OCI-LY7 (cell line): ENCODE measurements around the gene POP5. TPM values are rescaled to one million over a fixed set of nuclear protein-coding genes. Genes with fewer than 3 reads are reported as not detected.

Experiments used
- BruUV-seq: library from RNA; stranded (reverse); fragments of 400-500 nt; replicated peaks from 2 replicates; lab custom pipeline; 2021; lab: Mats Ljungman, UMichigan
- CTCF ChIA-PET: fragments of 300-600 bp; sonication (Branson Sonifier 250); formaldehyde crosslinking; loops from one replicate; lab custom pipeline; 2022; ENCODE audit warnings: antibody characterized with exemption; ENCODE audit not compliant: unreplicated experiment; lab: Charles Lee
- POLR2A ChIA-PET: fragments of 300-600 bp; sonication (Branson Sonifier 250); formaldehyde crosslinking; loops from one replicate; lab custom pipeline; 2022; ENCODE audit warnings: antibody characterized with exemption; lab: Charles Lee
- DNase-seq: peaks from one replicate; pipeline ENCODE4 v3.0.0-alpha.2; 2015; ENCODE audit warnings: low spot score
- H2AFZ ChIP-seq: fragments of 200-600 bp; sonication (generic), shearing (Covaris generic); 2 replicates; pipeline ENCODE4 v1.6.1; 2014; ENCODE audit warnings: mild to moderate bottlenecking, antibody characterized with exemption, low read length, moderate library complexity
- H3K27ac ChIP-seq: fragments of 200-600 bp; sonication (generic); 2 replicates; pipeline ENCODE4 v1.5.1; 2014; ENCODE audit warnings: mixed run types, low read depth, mild to moderate bottlenecking, moderate library complexity, low read length, inconsistent platforms; ENCODE audit not compliant: poor library complexity, severe bottlenecking
- H3K36me3 ChIP-seq: fragments of 200-600 bp; sonication (generic); 2 replicates; pipeline ENCODE4 v1.6.1; 2014; ENCODE audit warnings: mild to moderate bottlenecking, antibody characterized with exemption, low read length, moderate library complexity, mixed read lengths; ENCODE audit not compliant: insufficient read depth
- H3K4me1 ChIP-seq: fragments of 200-600 bp; sonication (generic); 2 replicates; pipeline ENCODE4 v1.5.1; 2014; ENCODE audit warnings: mild to moderate bottlenecking, low read length; ENCODE audit not compliant: insufficient read depth, poor library complexity, severe bottlenecking
- H3K4me2 ChIP-seq: fragments of 200-600 bp; sonication (generic); 2 replicates; pipeline ENCODE4 v1.6.1; 2014; ENCODE audit warnings: mild to moderate bottlenecking, low read length
- H3K4me3 ChIP-seq: fragments of 200-600 bp; sonication (generic); 2 replicates; pipeline ENCODE4 v1.5.1; 2014; ENCODE audit warnings: mild to moderate bottlenecking, low read depth, low read length; ENCODE audit not compliant: poor library complexity, severe bottlenecking
- H3K79me2 ChIP-seq: fragments of 200-600 bp; sonication (generic); 2 replicates; pipeline ENCODE4 v1.6.1; 2016; ENCODE audit warnings: low read depth, mild to moderate bottlenecking, low read length, moderate library complexity, mixed read lengths; ENCODE audit not compliant: insufficient read depth
- H3K9me2 ChIP-seq: fragments of 200-600 bp; sonication (generic); 2 replicates; pipeline ENCODE4 v1.6.1; 2016; ENCODE audit warnings: mild to moderate bottlenecking, low read length, mixed read lengths; ENCODE audit not compliant: insufficient read depth
- H3K9me3 ChIP-seq: fragments of 200-600 bp; sonication (generic); 2 replicates; pipeline ENCODE4 v1.6.1; 2014; ENCODE audit warnings: mild to moderate bottlenecking, mixed run types, low read length, mixed read lengths
- H4K20me1 ChIP-seq: fragments of 200-600 bp; sonication (generic); 2 replicates; pipeline ENCODE4 v1.6.1; 2014; ENCODE audit warnings: mild to moderate bottlenecking, antibody characterized with exemption, low read length, moderate library complexity, mixed read lengths; ENCODE audit not compliant: insufficient read depth
- EZH2phosphoT487 ChIP-seq: fragments of 200-600 bp; sonication (generic); IDR thresholded peaks from 2 replicates; pipeline ENCODE4 v1.6.1; 2018; ENCODE audit warnings: low read depth, borderline replicate concordance, mild to moderate bottlenecking, mixed run types, antibody characterized with exemption, low read length, moderate library complexity, mixed read lengths
- intact Hi-C: fragments of 100-400 bp; cut with micrococcal nuclease; formaldehyde crosslinking; loops from one replicate; pipeline ENCODE4 v1.10.0; 2022; ENCODE audit not compliant: unreplicated experiment
- total RNA-seq, 2 experiments: library from RNA; depleted of rRNA in 1 of 2; stranded (reverse); fragments of >200 nt in 1 of 2; shearing (Covaris generic) in 1 of 2; gene quantifications; 2 replicates each; pipeline ENCODE4 v1.2.3, GENCODE V29; 2014 to 2022
- TF ChIP-seq, protein P1 (sequence below): fragments of 200-600 bp; sonication (generic); conservative IDR thresholded peaks from 2 replicates; pipeline ENCODE4 v1.5.1; 2014; ENCODE audit warnings: mild to moderate bottlenecking, antibody characterized with exemption, low read length, moderate library complexity, mixed read lengths

The POP5 gene
- total RNA-seq, 2 experiments from 2014 or later: 61.8 to 65.8 TPM

DNA sequence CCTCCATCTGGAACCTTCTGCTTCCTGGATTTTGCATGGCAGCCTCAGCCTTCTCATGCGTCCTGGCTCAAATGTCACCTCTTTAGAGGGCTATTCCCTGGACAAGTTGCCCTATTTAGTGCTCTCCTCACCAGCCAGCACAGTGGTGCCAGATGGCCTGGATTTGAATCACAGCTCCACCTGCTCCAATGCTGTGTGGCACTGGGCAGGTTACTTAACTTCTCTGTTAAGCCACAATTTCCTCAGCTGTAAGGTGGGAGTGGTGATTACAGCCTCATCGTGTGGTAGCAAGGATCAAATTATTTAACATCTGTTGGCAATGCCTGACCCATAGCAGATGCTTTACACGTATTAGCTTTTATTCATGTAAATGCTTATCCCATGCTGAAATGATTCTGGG, 16.7 kb upstream of the POP5 start:
- ChIA-PET CTCF (no interaction called here), POLR2A (interaction anchor here (0.7 kb wide), 1 partner anchor 67 kb away, joined by 4 read pairs; no protein-coding TSS in a partner anchor)
- Histone ChIP-seq H3K4me3 (no peak overlapping the region), H3K4me1 (no peaks in the 10 kb centered on the region), H3K9me2 (no peaks in the 10 kb centered on the region), H3K4me2 (no peak overlapping the region), H4K20me1 (no peaks in the 10 kb centered on the region), H3K27ac (no peak overlapping the region), H3K36me3 (no peaks in the 10 kb centered on the region), H3K9me3 (no peaks in the 10 kb centered on the region), H3K79me2 (no peaks in the 10 kb centered on the region), H2AFZ (no peak overlapping the region)
- no TSS peak for BruUV-seq
- intact Hi-C loops: no loop called here
- DNase-seq: no peak
- TF ChIP-seq, protein P1, sequence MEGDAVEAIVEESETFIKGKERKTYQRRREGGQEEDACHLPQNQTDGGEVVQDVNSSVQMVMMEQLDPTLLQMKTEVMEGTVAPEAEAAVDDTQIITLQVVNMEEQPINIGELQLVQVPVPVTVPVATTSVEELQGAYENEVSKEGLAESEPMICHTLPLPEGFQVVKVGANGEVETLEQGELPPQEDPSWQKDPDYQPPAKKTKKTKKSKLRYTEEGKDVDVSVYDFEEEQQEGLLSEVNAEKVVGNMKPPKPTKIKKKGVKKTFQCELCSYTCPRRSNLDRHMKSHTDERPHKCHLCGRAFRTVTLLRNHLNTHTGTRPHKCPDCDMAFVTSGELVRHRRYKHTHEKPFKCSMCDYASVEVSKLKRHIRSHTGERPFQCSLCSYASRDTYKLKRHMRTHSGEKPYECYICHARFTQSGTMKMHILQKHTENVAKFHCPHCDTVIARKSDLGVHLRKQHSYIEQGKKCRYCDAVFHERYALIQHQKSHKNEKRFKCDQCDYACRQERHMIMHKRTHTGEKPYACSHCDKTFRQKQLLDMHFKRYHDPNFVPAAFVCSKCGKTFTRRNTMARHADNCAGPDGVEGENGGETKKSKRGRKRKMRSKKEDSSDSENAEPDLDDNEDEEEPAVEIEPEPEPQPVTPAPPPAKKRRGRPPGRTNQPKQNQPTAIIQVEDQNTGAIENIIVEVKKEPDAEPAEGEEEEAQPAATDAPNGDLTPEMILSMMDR: no peak
- no peak for TF ChIP-seq EZH2phosphoT487

DNA sequence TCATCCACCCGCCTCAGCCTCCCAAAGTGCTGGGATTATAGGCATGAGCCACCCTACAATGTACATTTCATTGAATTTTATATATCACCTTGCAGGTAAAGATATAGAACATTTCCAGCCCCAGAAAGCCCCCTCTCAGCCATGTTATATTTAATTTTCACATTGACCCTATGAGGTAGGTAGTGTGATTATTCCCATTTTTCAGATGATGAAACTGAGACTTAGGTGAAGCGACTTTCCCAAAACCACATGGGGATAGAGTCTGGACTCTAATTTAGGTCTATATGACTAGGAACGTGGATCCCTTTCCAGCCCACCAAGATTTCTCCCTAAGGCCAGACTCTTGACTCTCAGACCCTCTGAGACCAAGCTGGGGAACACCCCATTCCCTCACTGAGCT, 15.7 kb upstream of the POP5 start:
- BruUV-seq: no TSS peak
- CTCF ChIA-PET: no interaction called here
- intact Hi-C loops: no loop called here
- Histone ChIP-seq H3K36me3 (no peaks in the 10 kb centered on the region), H3K9me3 (no peaks in the 10 kb centered on the region), H3K79me2 (no peaks in the 10 kb centered on the region), H2AFZ (no peak overlapping the region), H3K4me1 (no peaks in the 10 kb centered on the region), H3K4me3 (no peak overlapping the region), H3K27ac (no peak overlapping the region), H3K4me2 (no peak overlapping the region), H3K9me2 (no peaks in the 10 kb centered on the region), H4K20me1 (no peaks in the 10 kb centered on the region)
- POLR2A ChIA-PET: interaction anchor here (0.5 kb wide), 1 partner anchor 50 kb away, joined by 3 read pairs; no protein-coding TSS in a partner anchor
- no peak for DNase-seq
- TF ChIP-seq, protein P1: no peak
- TF ChIP-seq EZH2phosphoT487: no peak

DNA sequence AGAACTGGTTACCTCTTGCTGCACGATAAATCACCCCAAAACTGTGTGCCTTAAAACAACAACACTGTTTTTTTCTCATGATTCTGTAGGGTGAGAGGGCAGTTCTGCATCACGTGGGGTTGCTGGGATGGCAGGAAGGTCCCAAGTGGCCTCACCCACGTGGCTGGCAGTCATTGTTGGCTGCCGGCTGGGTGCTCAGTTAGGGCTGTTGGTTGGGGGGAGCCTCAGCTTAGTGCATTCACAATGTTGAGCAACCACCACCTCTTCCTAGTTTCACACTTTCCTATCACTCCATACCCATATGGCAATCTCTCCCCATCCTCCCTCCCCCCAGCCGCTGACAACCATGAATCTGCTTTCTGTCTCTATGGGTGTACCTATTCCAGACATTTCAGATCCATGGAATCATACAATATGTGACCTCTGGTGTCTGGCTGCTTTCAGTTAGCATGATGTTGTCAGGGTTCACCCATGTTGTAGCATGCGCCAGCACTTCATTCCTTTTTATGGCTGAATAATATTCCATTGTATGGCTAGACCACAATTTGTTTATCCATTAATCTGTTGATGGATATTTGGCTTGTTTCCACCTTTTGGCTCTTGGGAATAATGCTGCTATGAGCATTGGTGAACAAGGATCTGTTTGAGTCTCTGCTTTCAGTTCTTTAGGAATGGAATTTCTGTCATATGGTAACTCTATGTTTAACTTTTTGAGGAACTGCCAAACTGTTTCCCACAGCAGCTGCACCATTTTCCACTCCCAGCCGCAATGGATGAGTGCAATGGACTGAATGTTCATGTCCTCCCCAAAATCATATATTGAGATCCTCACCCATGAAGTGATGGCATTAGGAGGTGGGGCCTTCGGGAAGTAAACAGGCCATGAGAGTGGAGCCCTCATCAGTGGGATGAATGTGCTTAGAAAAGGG, 11.2 kb upstream of the POP5 start:
- POLR2A ChIA-PET: interaction anchor here (0.6 kb wide), 1 partner anchor 704 kb away, joined by 5 read pairs; the partner anchor contains the start of gene CAMKK2
- no peak for TF ChIP-seq EZH2phosphoT487
- TF ChIP-seq, protein P1: no peak

More for the DNA sequence above, 11.2 kb upstream of the POP5 start:
- no peaks in the 10 kb centered on the region for H3K79me2 ChIP-seq
- CTCF ChIA-PET: no interaction called here
- BruUV-seq: no TSS peak
- no peak overlapping the region for H3K27ac ChIP-seq
- no peaks in the 10 kb centered on the region for H4K20me1 ChIP-seq
- H3K9me2 ChIP-seq: no peaks in the 10 kb centered on the region
- H3K36me3 ChIP-seq: no peaks in the 10 kb centered on the region
- H3K4me3 ChIP-seq: no peak overlapping the region
- no peak overlapping the region for H3K4me2 ChIP-seq
- no peak for DNase-seq
- intact Hi-C loops: no loop called here
- H3K9me3 ChIP-seq: no peaks in the 10 kb centered on the region
- H3K4me1 ChIP-seq: peaks cover 4% of the 10 kb centered on the region
- H2AFZ ChIP-seq: no peak overlapping the region
